H1 (cell line): ENCODE measurements around the gene CTBP2. TPM values are rescaled to one million over a fixed set of nuclear protein-coding genes. Genes with fewer than 3 reads are reported as not detected.

Experiments
- CTCF ChIA-PET: fragments of 300-600 bp; sonication (Branson Sonifier 250); formaldehyde crosslinking; loops from one replicate; lab custom pipeline; 2021; ENCODE audit not compliant: partially characterized antibody; lab: Charles Lee
- POLR2A ChIA-PET: fragments of 300-600 bp; sonication (Branson Sonifier 250); formaldehyde crosslinking; loops from one replicate; lab custom pipeline; 2021; ENCODE audit warnings: inconsistent platforms; ENCODE audit not compliant: partially characterized antibody; lab: Charles Lee
- DNase-seq, 2 experiments: peaks; one replicate each; pipeline versions ENCODE4 v3.0.0 to v3.0.0-alpha.2; 2010 to 2022; ENCODE audit warnings: low spot score in 2 of 2, low read depth in 1 of 2, mixed read lengths in 1 of 2
- FAIRE-seq: peaks from 2 replicates; lab custom pipeline; 2011; peaks lifted over from hg19 to GRCh38; lab: Jason Lieb, UNC
- H2AFZ ChIP-seq: 2 replicates; pipeline ENCODE4 v1.8.1; 2012; ENCODE audit warnings: low read length, inconsistent platforms
- H2AK5ac ChIP-seq: 2 replicates; pipeline ENCODE4 v1.6.1; 2013; ENCODE audit warnings: low read depth, low read length
- H2BK120ac ChIP-seq: replicated peaks from 2 replicates; pipeline ENCODE3; 2013; ENCODE audit warnings: low read depth, low read length, inconsistent platforms
- H2BK12ac ChIP-seq: 2 replicates; pipeline ENCODE4 v1.6.1; 2013; ENCODE audit warnings: low read depth, low read length
- H2BK15ac ChIP-seq: 2 replicates; pipeline ENCODE4 v1.6.1; 2013; ENCODE audit warnings: low read length
- H2BK20ac ChIP-seq: 2 replicates; pipeline ENCODE4 v1.6.1; 2013; ENCODE audit warnings: low read length
- H2BK5ac ChIP-seq: 2 replicates; pipeline ENCODE4 v1.6.1; 2013; ENCODE audit warnings: low read depth, low read length
- H3K14ac ChIP-seq: 2 replicates; pipeline ENCODE4 v1.6.1; 2013; ENCODE audit warnings: inconsistent platforms; ENCODE audit not compliant: insufficient read length
- H3K18ac ChIP-seq: 2 replicates; pipeline ENCODE4 v1.6.1; 2013; ENCODE audit warnings: low read length; ENCODE audit errors: extremely low read depth
- H3K23ac ChIP-seq: 2 replicates; pipeline ENCODE4 v1.6.1; 2013; ENCODE audit warnings: inconsistent platforms; ENCODE audit not compliant: insufficient read length
- H3K23me2 ChIP-seq: 2 replicates; pipeline ENCODE4 v1.6.1; 2013; ENCODE audit warnings: low read depth, low read length
- H3K27ac ChIP-seq: 2 replicates; pipeline ENCODE4 v1.6.1; 2011; ENCODE audit warnings: low read depth, low read length, inconsistent platforms
- H3K27me3 ChIP-seq, 4 experiments: replicated peaks in 1 of 4; 1 replicate in 1 of 4; 2 replicates in 3 of 4; pipeline versions ENCODE4 v1.6.1 to v1.8.1; 2011 to 2013; ENCODE audit warnings: low read length in 3 of 4, mild to moderate bottlenecking in 3 of 4, inconsistent platforms in 2 of 4, mixed read lengths in 2 of 4, moderate library complexity in 1 of 4; ENCODE audit not compliant: control insufficient read depth in 3 of 4, insufficient read depth in 3 of 4; ENCODE audit errors: extremely low read depth in 1 of 4
- H3K36me3 ChIP-seq, 4 experiments: 2 replicates each; pipeline versions ENCODE4 v1.6.1 to v1.8.1; 2011 to 2013; ENCODE audit warnings: mild to moderate bottlenecking in 4 of 4, low read length in 3 of 4, moderate library complexity in 2 of 4, control low read depth in 1 of 4, inconsistent platforms in 1 of 4; ENCODE audit not compliant: insufficient read depth in 4 of 4, control insufficient read depth in 2 of 4
- H3K4ac ChIP-seq: replicated peaks from 2 replicates; pipeline ENCODE3; 2013; ENCODE audit warnings: low read length, low read depth, mixed read lengths, inconsistent platforms; ENCODE audit not compliant: insufficient read length
- H3K4me1 ChIP-seq, 4 experiments: replicated peaks in 1 of 4; 1 replicate in 1 of 4; 2 replicates in 3 of 4; pipeline versions ENCODE4 v1.6.1 to v1.8.1; 2011 to 2013; ENCODE audit warnings: low read length in 3 of 4, inconsistent platforms in 2 of 4, mixed read lengths in 1 of 4; ENCODE audit not compliant: insufficient read depth in 4 of 4, control insufficient read depth in 3 of 4
- H3K4me2 ChIP-seq, 2 experiments: 2 replicates each; pipeline versions ENCODE4 v1.6.1 to v1.8.1; 2011 to 2013; ENCODE audit warnings: low read depth in 2 of 2, low read length in 2 of 2, control low read depth in 1 of 2, inconsistent platforms in 1 of 2, mild to moderate bottlenecking in 1 of 2; ENCODE audit not compliant: insufficient read depth in 1 of 2
- H3K4me3 ChIP-seq, 4 experiments: fragments of 200-600, 300-600 bp in 1 of 4; sonication (generic), shearing (Covaris generic), sonication (Bioruptor Twin) in 1 of 4; 2 replicates each; pipeline versions ENCODE4 v1.5.1 to v1.8.1; 2011 to 2016; ENCODE audit warnings: low read length in 4 of 4, low read depth in 3 of 4, control low read depth in 2 of 4, inconsistent platforms in 2 of 4, mild to moderate bottlenecking in 2 of 4, mixed read lengths in 1 of 4, moderate library complexity in 1 of 4; ENCODE audit not compliant: insufficient read depth in 2 of 4; ENCODE audit errors: extremely low read depth in 1 of 4
- H3K56ac ChIP-seq: replicated peaks from 2 replicates; pipeline ENCODE3; 2013; ENCODE audit warnings: low read depth, mild to moderate bottlenecking, mixed read lengths, low read length, inconsistent platforms; ENCODE audit not compliant: insufficient read length
- H3K79me1 ChIP-seq: 2 replicates; pipeline ENCODE4 v1.6.1; 2013; ENCODE audit warnings: low read depth, low read length, control low read depth
- H3K79me2 ChIP-seq, 2 experiments: 2 replicates each; pipeline versions ENCODE4 v1.6.1 to v1.8.1; 2012 to 2013; ENCODE audit warnings: low read length in 2 of 2, mild to moderate bottlenecking in 2 of 2, inconsistent platforms in 1 of 2; ENCODE audit not compliant: insufficient read depth in 2 of 2, control insufficient read depth in 1 of 2
- H3K9ac ChIP-seq, 4 experiments: replicated peaks in 1 of 4; 1 replicate in 1 of 4; 2 replicates in 3 of 4; pipeline versions ENCODE4 v1.6.1 to v1.8.1; 2011 to 2013; ENCODE audit warnings: low read depth in 3 of 4, low read length in 3 of 4, control low read depth in 2 of 4, mild to moderate bottlenecking in 2 of 4, moderate library complexity in 2 of 4, inconsistent platforms in 1 of 4; ENCODE audit errors: extremely low read depth in 1 of 4
- H3K9me3 ChIP-seq, 2 experiments: 2 replicates each; pipeline versions ENCODE4 v1.6.1 to v1.8.1; 2012 to 2013; ENCODE audit warnings: mild to moderate bottlenecking in 2 of 2, moderate library complexity in 2 of 2, control low read depth in 1 of 2, inconsistent platforms in 1 of 2, low read depth in 1 of 2, low read length in 1 of 2, mixed read lengths in 1 of 2; ENCODE audit not compliant: insufficient read depth in 2 of 2
- H4K20me1 ChIP-seq, 2 experiments: replicated peaks in 1 of 2; 2 replicates each; pipeline versions ENCODE3 to v1.8.1; 2011 to 2013; ENCODE audit warnings: inconsistent platforms in 2 of 2, low read length in 2 of 2, mild to moderate bottlenecking in 1 of 2; ENCODE audit not compliant: insufficient read depth in 2 of 2, control insufficient read depth in 1 of 2
- H4K5ac ChIP-seq: 2 replicates; pipeline ENCODE4 v1.6.1; 2013; ENCODE audit warnings: low read length, low read depth, mixed read lengths, inconsistent platforms; ENCODE audit not compliant: insufficient read length
- H4K8ac ChIP-seq: 2 replicates; pipeline ENCODE4 v1.8.0; 2013; ENCODE audit warnings: mild to moderate bottlenecking, moderate library complexity, low read length, inconsistent platforms; ENCODE audit not compliant: insufficient read depth; ENCODE audit errors: extremely low read depth
- H4K91ac ChIP-seq: replicated peaks from 2 replicates; pipeline ENCODE3; 2013; ENCODE audit warnings: low read length, mixed read lengths, inconsistent platforms; ENCODE audit not compliant: insufficient read length
- ASH2L ChIP-seq: fragments of 200-600, 300-600 bp; sonication (generic); IDR thresholded peaks from one replicate; pipeline ENCODE4 v1.7.1; 2017; ENCODE audit warnings: low read length
- SRF ChIP-seq: IDR thresholded peaks from 2 replicates; pipeline ENCODE4 v1.6.1; 2011; ENCODE audit warnings: mild to moderate bottlenecking, low read depth, low read length, moderate library complexity
- WGBS, 2 experiments: shearing (Covaris generic) in 1 of 2; methylation state at CpG; one replicate each; pipeline versions ENCODE4 v1.1.6 to v1.1.7; 2013 to 2015; ENCODE audit warnings: low lambda C conversion rate in 2 of 2, mixed read lengths in 2 of 2, inconsistent platforms in 1 of 2, low coverage in 1 of 2, missing lambda C conversion rate in 1 of 2; ENCODE audit not compliant: insufficient replicate concordance in 2 of 2, insufficient coverage in 1 of 2, insufficient read length in 1 of 2; ENCODE audit errors: extremely low coverage in 1 of 2, missing lambda C conversion rate in 1 of 2; 5-methylcytosine and 5-hydroxymethylcytosine counted together
- polyA plus RNA-seq, 7 experiments: library from polyadenylated mRNA; depleted of rRNA in 3 of 7; stranded (reverse) in 5 of 7; unstranded in 2 of 7; fragments of >200 nt in 5 of 7; fragments of 200-250 nt in 2 of 7; gene quantifications; 1 replicate in 5 of 7; 2 replicates in 1 of 7; 4 replicates in 1 of 7; pipeline versions ENCODE4 v1.2.1 to v1.2.3, GENCODE V29; 2011 to 2013; ENCODE audit warnings: missing spikeins in 2 of 7, mixed read lengths in 2 of 7
- total RNA-seq: library from RNA; stranded (reverse); fragmentation: NEBNext Ultra II Directional; extraction: Animal tissue kit (Norgen Biotek cat#: 25700); gene quantifications from 2 replicates; pipeline ENCODE4 v1.2.1, GENCODE V29; 2021

Gene CTBP2
- total and polyA plus RNA-seq, 2 of the 8 experiments (the other 6 are each of a cell fraction or from before 2014, with no cell fraction given): 208 to 221 TPM

DNA sequence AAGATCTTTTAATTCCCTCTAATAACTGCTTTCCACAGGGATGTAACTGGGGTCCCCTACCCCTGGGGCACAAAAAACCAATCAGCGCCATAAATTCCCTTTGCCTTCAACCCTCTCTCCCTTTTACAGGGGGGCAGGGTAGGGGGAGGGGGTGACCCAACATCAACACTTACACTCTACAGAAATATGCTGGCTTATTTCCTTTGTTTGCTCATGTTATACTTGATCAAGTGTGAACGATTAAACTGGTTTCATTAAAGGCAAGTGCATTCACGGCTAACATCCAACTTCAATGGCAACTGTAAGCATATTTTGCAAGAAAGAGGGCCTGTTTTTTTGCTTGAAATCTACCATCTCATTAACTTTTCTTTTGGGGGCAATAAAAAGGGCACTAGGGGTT is 2.9 kb downstream of the CTBP2 start:
- Histone ChIP-seq H3K4me2 (peak overlapping the region; percentile 79 to 84), H3K4me1 (peaks cover 9 to 26% (median 19%) of the 10 kb centered on the region in 4 experiments), H2BK120ac (no peak overlapping the region), H3K79me2 (peaks cover 46 to 74% of the 10 kb centered on the region in 2 experiments), H2BK12ac (peak overlapping the region; percentile 31; the same call in 1 of the 2 replicates), H3K36me3 (peaks cover 0 to 5% (median 2%) of the 10 kb centered on the region in 4 experiments; a peak in 2 of 8 replicates), H3K23ac (no peak overlapping the region), H2AFZ (no peak overlapping the region), H4K5ac (peak overlapping the region; percentile 0), H3K14ac (no peak overlapping the region), H4K20me1 (peaks cover 0 to 7% of the 10 kb centered on the region in 2 experiments), H2BK5ac (peak overlapping the region; percentile 27; the same call in 1 of the 2 replicates), H4K8ac (no peak overlapping the region), H3K79me1 (peaks cover 2% of the 10 kb centered on the region), H3K27ac (peak overlapping the region; percentile 63), H3K56ac (no peak overlapping the region), H2BK20ac (no peak overlapping the region), H2AK5ac (no peak overlapping the region), H3K4ac (no peak overlapping the region), H3K9me3 (no peaks in the 10 kb centered on the region), H2BK15ac (no peak overlapping the region), H4K91ac (no peak overlapping the region), H3K4me3 (peak overlapping the region; percentile 2 to 95 (median 80)), H3K23me2 (peaks cover 16% of the 10 kb centered on the region), H3K18ac (no peak overlapping the region), H3K9ac (peak overlapping the region in 2 of 4 experiments; percentile 28 to 84; a peak in 3 of 7 replicates), H3K27me3 (no peaks in the 10 kb centered on the region)
- TF ChIP-seq SRF (no peak), ASH2L (peak; percentile 49)
- DNase-seq: peak in 1 of 2 experiments; percentile 29
- no peak for FAIRE-seq
- POLR2A ChIA-PET: interaction anchor here (0.7 to 3.0 kb wide), 4 partner anchors 9 to 62 kb away, joined by 3 to 13 read pairs (median 6); no protein-coding TSS in a partner anchor
- 6% methylated on average over 3 of the region's 3 CpGs; no CpG with 5 or more reads in 1 of the 2 experiments for WGBS, 2 experiments
- CTCF ChIA-PET: interaction anchor here (1.0 to 2.0 kb wide), 3 partner anchors 12 to 186 kb away, joined by 3 to 6 read pairs (median 4); no protein-coding TSS in a partner anchor
